A549 (cell line): Measurements from ENCODE around the gene BCL2L1. TPM values are rescaled to one million over a fixed set of nuclear protein-coding genes. Genes with fewer than 3 reads are reported as not detected.

Source experiments
- ATAC-seq, 2 experiments: fragments of 200-7000 bp in 1 of 2; fragments of >200 bp in 1 of 2; cut with Nextera tagmentation in 1 of 2; cut with Tn5 transposase in 1 of 2; 3 replicates each; pipeline versions ENCODE4 v1.8.0 to v1.9.1; 2018 to 2020; ENCODE audit warnings: mild to moderate bottlenecking in 1 of 2, moderate library complexity in 1 of 2
- CTCF ChIA-PET: fragments of 300-600 bp; sonication (Branson Sonifier 250); formaldehyde crosslinking; extraction: SDS; loops from one replicate; lab custom pipeline; 2021; ENCODE audit warnings: antibody characterized with exemption, inconsistent platforms; lab: Yijun Ruan, JAX
- POLR2A ChIA-PET: fragments of 350-600 bp; formaldehyde crosslinking; extraction: SDS; loops from one replicate; lab custom pipeline; 2021; ENCODE audit warnings: antibody characterized with exemption, inconsistent platforms; lab: Yijun Ruan, JAX
- DNase-seq, 2 experiments: peaks; one replicate each; pipeline versions ENCODE4 v3.0.0 to v3.0.0-alpha.2; 2011 to 2016; ENCODE audit warnings: low read depth in 1 of 2, low spot score in 1 of 2
- FAIRE-seq: peaks from 2 replicates; lab custom pipeline; 2011; peaks lifted over from hg19 to GRCh38; lab: Jason Lieb, UNC
- H3K27ac ChIP-seq, 2 experiments: fragments of >200 bp; sonication (Bioruptor Twin); formaldehyde crosslinking; 3 replicates each; pipeline ENCODE4 v1.5.1; 2016 to 2017
- H3K4me1 ChIP-seq: fragments of >200 bp; sonication (Bioruptor Twin); formaldehyde crosslinking; 3 replicates; pipeline ENCODE4 v1.6.1; 2016
- H3K4me2 ChIP-seq: fragments of >200 bp; sonication (Bioruptor Twin); formaldehyde crosslinking; 3 replicates; pipeline ENCODE4 v1.6.1; 2016
- H3K4me3 ChIP-seq: fragments of >200 bp; sonication (Bioruptor Twin); formaldehyde crosslinking; 3 replicates; pipeline ENCODE4 v1.5.1; 2016
- H3K9me3 ChIP-seq: fragments of >200 bp; sonication (Bioruptor Twin); formaldehyde crosslinking; 3 replicates; pipeline ENCODE4 v1.6.1; 2016
- BHLHE40 ChIP-seq: IDR thresholded peaks from 2 replicates; pipeline ENCODE4 v1.6.1; 2012; ENCODE audit warnings: low read depth, low read length, inconsistent platforms
- CBX8 ChIP-seq: fragments of 200-600 bp; sonication (generic); IDR thresholded peaks from 2 replicates; pipeline ENCODE4 v1.6.1; 2016
- CHD2 ChIP-seq: fragments of 150-350 bp; IDR thresholded peaks from 2 replicates; pipeline ENCODE4 v1.6.1; 2014; ENCODE audit warnings: low read length; ENCODE audit not compliant: partially characterized antibody
- CHD4 ChIP-seq: fragments of 200-600 bp; sonication (generic); IDR thresholded peaks from 2 replicates; pipeline ENCODE4 v1.6.1; 2016; ENCODE audit warnings: antibody characterized with exemption, mild to moderate bottlenecking, borderline replicate concordance
- CTCF ChIP-seq: fragments of >200 bp; sonication (Bioruptor Twin); formaldehyde crosslinking; IDR thresholded peaks from 3 replicates; pipeline ENCODE4 v1.5.1; 2016
- E2F6 ChIP-seq: IDR thresholded peaks from 2 replicates; pipeline ENCODE4 v1.6.1; 2012; ENCODE audit warnings: low read depth, borderline replicate concordance
- EHF ChIP-seq: fragments of 250-450 bp; sonication (Bioruptor Pico); IDR thresholded peaks from 2 replicates; pipeline ENCODE4 v1.5.0; 2020; ENCODE audit warnings: mild to moderate bottlenecking
- EP300 ChIP-seq, 2 experiments: fragments of >200 bp; sonication (Bioruptor Twin); formaldehyde crosslinking; IDR thresholded peaks; 2 replicates in 1 of 2; 3 replicates in 1 of 2; pipeline ENCODE4 v1.6.1; 2016 to 2017
- FOSB ChIP-seq: fragments of 250-450 bp; sonication (Bioruptor Pico); IDR thresholded peaks from 2 replicates; pipeline ENCODE4 v1.5.0; 2020; ENCODE audit warnings: mild to moderate bottlenecking, moderate library complexity
- GATA3 ChIP-seq: IDR thresholded peaks from 2 replicates; pipeline ENCODE4 v1.6.1; 2012; ENCODE audit warnings: borderline replicate concordance
- HEYL ChIP-seq: fragments of 250-450 bp; sonication (Bioruptor Pico); IDR thresholded peaks from 2 replicates; pipeline ENCODE4 v1.8.0; 2021; ENCODE audit warnings: mild to moderate bottlenecking, moderate library complexity
- HOXA7 ChIP-seq: fragments of 250-450 bp; sonication (Bioruptor Pico); IDR thresholded peaks from 2 replicates; pipeline ENCODE4 v1.5.0; 2020; ENCODE audit warnings: mild to moderate bottlenecking, moderate library complexity
- HOXB13 ChIP-seq: fragments of 250-450 bp; sonication (Bioruptor Pico); IDR thresholded peaks from 2 replicates; pipeline ENCODE4 v1.5.0; 2020; ENCODE audit warnings: low read depth, mild to moderate bottlenecking, moderate library complexity
- JUN ChIP-seq, 2 experiments: fragments of >200 bp; sonication (Bioruptor Twin); formaldehyde crosslinking; IDR thresholded peaks; 2 replicates in 1 of 2; 3 replicates in 1 of 2; pipeline ENCODE4 v1.6.1; 2016 to 2017
- JUNB ChIP-seq: fragments of >200 bp; sonication (Bioruptor Twin); formaldehyde crosslinking; IDR thresholded peaks from 2 replicates; pipeline ENCODE4 v1.6.1; 2016
- KDM1A ChIP-seq: fragments of 200-600 bp; sonication (generic); IDR thresholded peaks from 2 replicates; pipeline ENCODE4 v1.6.1; 2016; ENCODE audit warnings: low read depth, mild to moderate bottlenecking
- KDM5A ChIP-seq: fragments of 200-600 bp; sonication (generic); IDR thresholded peaks from 2 replicates; pipeline ENCODE4 v1.6.1; 2016; ENCODE audit warnings: antibody characterized with exemption, mild to moderate bottlenecking
- MAX ChIP-seq: IDR thresholded peaks from 2 replicates; pipeline ENCODE4 v1.6.1; 2012
- MAZ ChIP-seq: fragments of 150-350 bp; IDR thresholded peaks from 2 replicates; pipeline ENCODE4 v1.6.1; 2014; ENCODE audit warnings: antibody characterized with exemption, low read depth, low read length, borderline replicate concordance
- NR3C1 ChIP-seq: fragments of >200 bp; sonication (Bioruptor Twin); formaldehyde crosslinking; IDR thresholded peaks from 3 replicates; pipeline ENCODE4 v1.6.1; 2017
- PBX3 ChIP-seq: IDR thresholded peaks from 2 replicates; pipeline ENCODE4 v1.6.1; 2012
- PHF8 ChIP-seq: fragments of 200-600 bp; sonication (generic); IDR thresholded peaks from 2 replicates; pipeline ENCODE4 v1.6.1; 2016; ENCODE audit warnings: low read depth, mild to moderate bottlenecking, antibody characterized with exemption, moderate library complexity, borderline replicate concordance
- POLR2A ChIP-seq: IDR thresholded peaks from 2 replicates; pipeline ENCODE4 v1.6.1; 2012; ENCODE audit warnings: mild to moderate bottlenecking, low read length
- RAD21 ChIP-seq, 2 experiments: fragments of >200 bp in 1 of 2; sonication (Bioruptor Twin) in 1 of 2; formaldehyde crosslinking in 1 of 2; IDR thresholded peaks in 1 of 2; conservative IDR thresholded peaks in 1 of 2; 2 replicates in 1 of 2; 3 replicates in 1 of 2; pipeline ENCODE4 v1.6.1; 2012 to 2018; ENCODE audit warnings: inconsistent platforms in 1 of 2
- REST ChIP-seq: fragments of 200-600 bp; sonication (generic); IDR thresholded peaks from 2 replicates; pipeline ENCODE4 v1.6.1; 2016; ENCODE audit warnings: antibody characterized with exemption, mild to moderate bottlenecking, moderate library complexity
- RNF2 ChIP-seq: fragments of 200-600 bp; sonication (generic); IDR thresholded peaks from 2 replicates; pipeline ENCODE4 v1.6.1; 2016; ENCODE audit warnings: low read depth, mild to moderate bottlenecking, antibody characterized with exemption, moderate library complexity, borderline replicate concordance
- SMC3 ChIP-seq: fragments of >200 bp; sonication (Bioruptor Twin); formaldehyde crosslinking; IDR thresholded peaks from 3 replicates; pipeline ENCODE4 v1.6.1; 2018; ENCODE audit warnings: inconsistent platforms
- SREBF2 ChIP-seq: fragments of 450-650 bp; IDR thresholded peaks from 2 replicates; pipeline ENCODE4 v1.6.1; 2014; ENCODE audit warnings: mild to moderate bottlenecking, moderate library complexity
- TFCP2L1 ChIP-seq: fragments of 250-450 bp; sonication (Bioruptor Pico); IDR thresholded peaks from 2 replicates; pipeline ENCODE4 v1.5.0; 2021; ENCODE audit warnings: mild to moderate bottlenecking
- USF2 ChIP-seq: fragments of 450-650 bp; IDR thresholded peaks from 2 replicates; pipeline ENCODE4 v1.6.1; 2014; ENCODE audit warnings: antibody characterized with exemption
- whole genome bisulfite sequencing: methylation state at CpG from one replicate; pipeline ENCODE4 v1.1.6; 2017; ENCODE audit errors: missing lambda C conversion rate; 5-methylcytosine and 5-hydroxymethylcytosine counted together
- polyA minus RNA-seq: library from RNA; depleted of rRNA, polyadenylated mRNA; stranded (reverse); fragments of >200 nt; gene quantifications from 2 replicates; pipeline ENCODE4 v1.2.3, GENCODE V29; 2011; rRNA and poly(A)+ RNA removed
- polyA plus RNA-seq, 4 experiments: library from polyadenylated mRNA; depleted of rRNA in 3 of 4; stranded (reverse); fragments of >200 nt; fragmentation: RNase III in 1 of 4; extraction: RNeasy Plus Mini Kit Qiagen cat#74134 plus additional on column Dnase treatment in 1 of 4; gene quantifications; 2 replicates in 3 of 4; 3 replicates in 1 of 4; pipeline ENCODE4 v1.2.3, GENCODE V29; 2011 to 2017

BCL2L1 gene
- polyA plus RNA-seq (2011; rRNA removed) (159 and 178 TPM in 2 replicates), polyA plus RNA-seq (2017; fragmentation: RNase III; extraction: RNeasy Plus Mini Kit Qiagen cat#74134 plus additional on column Dnase treatment) (143 to 157 TPM (median 154 TPM) in 3 replicates), polyA minus RNA-seq (116 and 122 TPM in 2 replicates)
- 100 and 118 TPM in 2 replicates for polyA plus RNA-seq (2012; cell fraction: cytosol; rRNA removed)
- polyA plus RNA-seq (2012; cell fraction: nucleus; rRNA removed) = 93.5 and 108 TPM in 2 replicates

- peak; percentile 67 to 76 for ATAC-seq
- CTCF ChIA-PET = interaction anchor here (0.9 to 14.7 kb wide), 20 partner anchors 10 to 931 kb away, joined by 3 to 489 read pairs (median 24); partner anchors contain the start of gene COX4I2
Measured at GRCh38 chr20:31722257-31723068, at the start of gene BCL2L1. BCL2L1 (minus strand) TSS chr20:31722868; CDS start chr20:31722218, 650 bp downstream.

GRCh38 chr20:31770243-31770642 is 47.6 kb upstream of the BCL2L1 start:
- WGBS = 88% methylated on average over 1 of the region's 1 CpG
- Histone ChIP-seq H3K27ac (no peak overlapping the region), H3K4me1 (no peaks in the 10 kb centered on the region), H3K4me3 (no peak overlapping the region), H3K9me3 (no peaks in the 10 kb centered on the region), H3K4me2 (no peak overlapping the region)
- no peak for FAIRE-seq
- DNase-seq = no peak
- ATAC-seq = no peak
- POLR2A ChIA-PET = no interaction called here
- CTCF ChIA-PET = no interaction called here
- TF ChIP-seq SMC3 (no peak), HEYL (no peak), CHD4 (no peak), USF2 (no peak), JUNB (no peak), SREBF2 (no peak), REST (no peak), E2F6 (no peak), KDM1A (no peak), TFCP2L1 (CRISPR knock-in tag) (no peak), NR3C1 (no peak), KDM5A (no peak), EHF (CRISPR knock-in tag) (no peak), HOXA7 (CRISPR knock-in tag) (no peak), PBX3 (no peak), BHLHE40 (no peak)

More at GRCh38 chr20:31722257-31723068, at the start of gene BCL2L1:
- peak within 1 kb of the TSS; percentile 68 for H3K4me3 ChIP-seq
- 2% methylated on average over 34 of the region's 38 CpGs for WGBS
- H3K4me2 ChIP-seq = peak within 1 kb of the TSS; percentile 80
- TF ChIP-seq POLR2A = peak; percentile 45
- TF ChIP-seq CHD2 = no peak
- peak; percentile 32; the same call in 1 of the 3 replicates for TF ChIP-seq CTCF
- TF ChIP-seq RNF2 = no peak
- peak; percentile 35 to 51; a peak in 3 of 5 replicates for TF ChIP-seq RAD21 (conservative IDR thresholded peaks at IDR 0.05 in 1 of 2, IDR thresholded peaks at IDR 0.05 in 1 of 2)
- no peak for TF ChIP-seq GATA3
- 0 out of 2 replicates have a peak, but pooled peaks have one; percentile 16 for TF ChIP-seq HOXB13 (CRISPR knock-in tag)
- no peak for TF ChIP-seq CBX8
- TF ChIP-seq JUNB = no peak
- 0 out of 5 replicates have a peak, but pooled peaks of 1 of the 2 experiments have one; percentile 11 for TF ChIP-seq EP300 (IDR thresholded peaks at IDR 0.05)
- TF ChIP-seq HEYL = no peak
- no peak for TF ChIP-seq PHF8
- TF ChIP-seq MAZ = 0 out of 2 replicates have a peak, but pooled peaks have one; percentile 40
- TF ChIP-seq JUN (IDR thresholded peaks at IDR 0.05) = peak; percentile 16 to 86; a peak in 1 of 5 replicates
- TF ChIP-seq FOSB = no peak
- TF ChIP-seq SMC3 = peak; percentile 46; the same call in 2 of the 3 replicates
- TF ChIP-seq MAX = peak; percentile 38; the same call in 1 of the 2 replicates
- TF ChIP-seq, all 56 proteins: peak for 9
- POLR2A ChIA-PET = interaction anchor here (0.6 to 5.5 kb wide), 20 partner anchors 10 to 149 kb away, joined by 3 to 90 read pairs (median 6); partner anchors contain the start of genes ID1 and TPX2
- Histone ChIP-seq H3K27ac (peak within 1 kb of the TSS; percentile 95 to 96), H3K4me1 (peaks cover 21% of the 10 kb centered on the region), H3K9me3 (no peaks in the 10 kb centered on the region)
- FAIRE-seq = no peak
- DNase-seq = peak; percentile 71 to 88
